Measurements from ENCODE around the gene AP4B1.
"Not testable (repeated sequence)": the region's sequence is repeated elsewhere in the genome, so short reads cannot be mapped to it uniquely, and the experiment has no call there.

The AP4B1 gene

GRCh38 chr1:113855630-113856400, 48.8 kb downstream of the AP4B1 start:
- no peak for DNase-seq

- DNase-seq = no peak
Observed at GRCh38 chr1:113854234-113854633, 50.4 kb downstream of the AP4B1 start.

GRCh38 chr1:113852694-113853093, 51.9 kb downstream of the AP4B1 start:
- DNase-seq = not testable (repeated sequence)

GRCh38 chr1:113850127-113850796, 54.3 kb downstream of the AP4B1 start:
- DNase-seq = no peak

GRCh38 chr1:113849072-113849471, 55.5 kb downstream of the AP4B1 start:
- DNase-seq = no peak

- no peak for DNase-seq
Observed at GRCh38 chr1:113846391-113847035, 58.1 kb downstream of the AP4B1 start.
